Kidney glomerular epithelial cell (primary cell): ENCODE results near the gene MICU1.
"Not testable (repeated sequence)": the region's sequence is repeated elsewhere in the genome, so short reads cannot be mapped to it uniquely, and the experiment has no call there.

Experiments used
- DNase-seq: peaks from one replicate; lab custom pipeline; 2025; lab: John Stamatoyannopoulos, UW

The MICU1 gene

GRCh38 chr10:72346117-72346516 is 279.8 kb downstream of the MICU1 start:
- not testable (repeated sequence) for DNase-seq

GRCh38 chr10:72344932-72345331 is 280.9 kb downstream of the MICU1 start:
- DNase-seq: no peak

- no peak for DNase-seq
These were observed 283.0 kb downstream of the MICU1 start for GRCh38 chr10:72342911-72343310.

GRCh38 chr10:72340510-72341261 is 285.2 kb downstream of the MICU1 start:
- no peak for DNase-seq

- DNase-seq: no peak
These were observed 287.7 kb downstream of the MICU1 start for GRCh38 chr10:72338180-72338579.

- DNase-seq: no peak
These were observed 288.2 kb downstream of the MICU1 start for GRCh38 chr10:72337722-72338121.

GRCh38 chr10:72337039-72337629 is 288.7 kb downstream of the MICU1 start:
- DNase-seq: peak; percentile 46

- DNase-seq: no peak
These were observed 289.4 kb downstream of the MICU1 start for GRCh38 chr10:72336259-72337038.

- DNase-seq: no peak
These were observed 290.3 kb downstream of the MICU1 start for GRCh38 chr10:72335394-72336258.

GRCh38 chr10:72334825-72335393 is 291.0 kb downstream of the MICU1 start:
- DNase-seq: peak; percentile 87

- peak; percentile 36 for DNase-seq
These were observed 291.6 kb downstream of the MICU1 start for GRCh38 chr10:72334196-72334824.

- no peak for DNase-seq
These were observed 292.5 kb downstream of the MICU1 start for GRCh38 chr10:72333112-72334015.

- DNase-seq: no peak
These were observed 293.3 kb downstream of the MICU1 start for GRCh38 chr10:72332423-72333111.

- peak; percentile 58 for DNase-seq
These were observed 294.1 kb downstream of the MICU1 start for GRCh38 chr10:72331575-72332422.

- DNase-seq: no peak
These were observed 295.8 kb downstream of the MICU1 start for GRCh38 chr10:72330069-72330426.

GRCh38 chr10:72329290-72330068 is 296.4 kb downstream of the MICU1 start:
- DNase-seq: no peak

GRCh38 chr10:72328829-72329204 is 297.1 kb downstream of the MICU1 start:
- no peak for DNase-seq
